Mononuclear cell (primary cell): ENCODE data around the gene FH. TPM values are rescaled to one million over a fixed set of nuclear protein-coding genes. Genes with fewer than 3 reads are reported as not detected.

Source experiments
- H3K27me3 ChIP-seq: 2 replicates; pipeline ENCODE4 v1.6.0; 2011; ENCODE audit warnings: low read length, control low read depth; ENCODE audit not compliant: insufficient read depth
- H3K4me1 ChIP-seq: 2 replicates; pipeline ENCODE4 v1.5.1; 2011; ENCODE audit warnings: mild to moderate bottlenecking, low read length, control low read depth; ENCODE audit not compliant: insufficient read depth
- H3K4me3 ChIP-seq: 2 replicates; pipeline ENCODE4 v1.5.1; 2011; ENCODE audit warnings: mild to moderate bottlenecking, low read length, moderate library complexity
- H3K9me3 ChIP-seq: 2 replicates; pipeline ENCODE4 v1.5.1; 2011; ENCODE audit warnings: low read depth, mild to moderate bottlenecking, control low read depth, low read length
- total RNA-seq: library from RNA; depleted of rRNA; stranded (reverse); fragments of >200 nt; gene quantifications from one replicate; pipeline ENCODE4 v1.2.3, GENCODE V29; 2012

Gene FH
- total RNA-seq, 1 donor = 21.9 TPM

DNA sequence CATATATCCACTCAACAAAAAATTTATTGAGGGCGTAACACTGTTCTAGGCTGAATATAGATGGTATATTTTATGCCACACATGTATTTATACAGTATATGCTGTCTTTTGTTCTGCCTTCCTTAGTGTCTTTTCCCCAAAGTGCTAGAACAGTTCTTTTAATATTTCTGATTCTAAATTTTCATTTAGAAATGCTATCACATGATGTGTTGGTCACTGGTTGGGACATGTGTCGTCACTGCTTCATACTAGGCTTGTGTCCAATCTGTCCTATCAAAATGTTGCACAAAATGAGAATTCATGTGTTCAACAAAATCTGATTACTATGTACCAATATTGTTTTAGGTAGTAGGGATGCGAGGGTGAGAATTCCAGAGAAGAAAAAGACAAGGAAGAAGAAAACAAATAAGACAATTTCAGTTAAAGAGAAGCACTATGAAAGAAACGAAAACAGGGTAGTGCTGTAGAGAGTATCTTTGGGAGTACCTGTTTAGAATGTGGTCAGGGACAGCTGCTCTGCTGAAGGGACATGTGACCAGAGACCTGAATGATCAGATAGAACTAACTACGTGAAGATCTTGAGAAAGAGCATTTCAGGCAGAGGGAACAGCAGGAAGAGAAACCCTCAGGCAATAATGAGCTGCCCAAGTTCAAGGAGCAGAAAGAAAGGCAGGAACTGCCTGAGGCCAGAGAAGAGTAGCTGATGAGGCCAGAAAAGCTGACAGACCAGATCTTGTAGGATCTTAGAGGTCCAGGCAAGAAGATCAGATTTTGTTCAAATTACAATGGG is 14.0 kb upstream of the FH start:
- Histone ChIP-seq H3K9me3 (no peaks in the 10 kb centered on the region), H3K4me3 (peak overlapping the region; percentile 53), H3K4me1 (peaks cover 20% of the 10 kb centered on the region), H3K27me3 (no peaks in the 10 kb centered on the region)

DNA sequence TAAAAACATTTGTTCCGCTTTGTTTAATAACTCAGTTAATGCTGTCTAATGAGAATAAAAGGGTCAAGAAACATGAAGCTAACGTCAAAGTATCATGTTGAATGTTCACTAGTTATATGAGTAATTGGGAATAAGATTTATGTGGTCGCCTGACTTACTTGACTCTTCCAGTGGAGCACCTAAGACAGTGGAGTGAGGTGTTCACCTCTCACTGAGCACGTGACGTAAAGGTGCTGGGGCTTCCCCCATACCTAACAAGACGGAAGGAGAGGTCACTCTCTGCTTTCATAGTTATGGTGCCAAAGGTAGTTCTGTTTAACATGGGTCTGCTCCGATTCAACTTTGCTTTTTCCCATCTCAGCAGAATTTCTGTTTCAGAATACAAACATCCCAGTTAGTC is 13.3 kb upstream of the FH start:
- Histone ChIP-seq H3K4me1 (peaks cover 20% of the 10 kb centered on the region), H3K27me3 (no peaks in the 10 kb centered on the region), H3K9me3 (no peaks in the 10 kb centered on the region), H3K4me3 (peak overlapping the region; percentile 53)

DNA sequence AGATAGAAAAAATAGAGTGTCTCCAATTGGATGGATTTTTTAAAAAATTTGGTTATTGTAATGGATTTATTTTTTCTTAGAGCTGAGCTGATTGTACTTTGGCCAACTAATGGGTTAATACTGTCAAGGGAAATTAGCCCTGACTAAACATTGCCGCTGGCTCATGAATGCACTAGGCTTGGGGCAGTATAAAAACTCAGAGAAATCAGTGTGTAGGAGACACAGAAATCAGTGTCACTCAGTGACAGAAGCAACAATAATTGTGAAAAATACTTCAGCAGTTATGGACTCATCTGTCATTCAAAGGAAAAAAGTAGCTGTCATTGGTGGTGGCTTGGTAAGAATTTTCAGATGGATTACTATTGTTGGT is 12.6 kb upstream of the FH start, which contains the start of gene KMO:
TSS of gene KMO (plus strand) at position 217 of the 370 bp plus-strand sequence. CDS start at position 284, 67 bp downstream.
- H3K9me3 ChIP-seq = no peaks in the 10 kb centered on the region
- peak within 1 kb of the TSS; percentile 53 for H3K4me3 ChIP-seq
- no peaks in the 10 kb centered on the region for H3K27me3 ChIP-seq
- H3K4me1 ChIP-seq = peaks cover 20% of the 10 kb centered on the region

DNA sequence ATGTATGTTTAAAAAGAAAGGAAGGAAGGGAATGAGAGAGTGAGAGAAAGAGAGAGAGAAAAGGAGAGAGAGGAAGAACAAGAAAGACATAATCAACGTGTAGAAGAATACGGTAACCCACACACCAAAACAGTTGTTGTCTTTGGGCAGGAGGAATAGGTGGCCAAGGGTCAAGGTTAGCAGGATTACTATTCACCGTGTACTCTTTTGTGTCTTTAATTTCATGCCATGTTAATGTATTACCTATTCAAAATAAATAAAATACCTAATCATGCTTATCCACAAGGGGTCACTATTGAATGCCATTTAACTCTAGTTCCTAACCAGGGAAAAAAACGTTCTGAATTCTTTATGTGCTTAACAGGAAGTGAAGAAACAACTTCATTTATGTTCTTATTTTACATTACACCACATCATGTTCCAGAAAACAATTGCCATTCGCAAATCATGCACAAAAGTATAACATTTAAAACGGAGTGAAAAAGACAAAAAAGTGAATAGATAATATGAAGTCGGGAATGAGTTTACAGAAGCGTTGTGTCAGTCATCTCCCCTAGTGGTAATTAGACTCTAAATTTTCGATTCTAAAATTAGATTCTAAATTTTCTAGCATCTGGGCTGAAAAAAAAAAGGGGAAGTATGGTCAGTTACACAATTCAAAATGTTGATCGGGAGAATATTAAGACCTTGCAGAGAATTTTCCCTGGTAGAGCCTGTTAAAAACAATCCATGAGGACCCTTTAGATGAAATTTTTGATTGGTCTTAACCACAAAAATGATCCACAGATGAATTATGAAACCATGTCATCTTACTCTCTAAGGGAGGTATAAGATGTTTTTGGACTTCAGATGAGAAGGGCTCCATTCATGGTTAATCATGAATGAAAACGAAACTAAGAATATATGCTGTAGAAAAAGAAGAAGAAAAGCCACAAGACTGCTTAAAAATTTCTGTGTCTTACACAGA is 11.9 kb upstream of the FH start:
- Histone ChIP-seq H3K9me3 (no peaks in the 10 kb centered on the region), H3K4me3 (peak overlapping the region; percentile 53), H3K4me1 (peaks cover 20% of the 10 kb centered on the region), H3K27me3 (no peaks in the 10 kb centered on the region)

DNA sequence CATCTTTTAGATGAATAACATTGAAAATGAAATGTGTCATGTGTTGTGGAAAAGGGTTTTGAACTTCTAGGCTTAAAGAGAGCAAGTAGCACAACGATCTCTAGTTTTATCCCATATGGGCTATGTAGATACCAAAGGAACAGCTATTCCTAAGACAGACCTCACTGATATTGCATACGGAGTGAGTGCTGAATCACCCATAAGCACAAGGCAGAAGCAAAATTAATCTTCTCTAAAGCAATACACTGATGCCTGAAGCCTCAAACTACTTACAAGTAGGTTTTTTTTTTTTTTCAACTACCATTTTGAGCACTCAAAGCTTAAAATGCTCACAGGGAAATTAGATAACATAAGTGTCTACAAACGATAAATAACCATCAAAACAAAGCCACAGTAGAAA is 7.6 kb upstream of the FH start:
- Histone ChIP-seq H3K4me1 (peaks cover 1% of the 10 kb centered on the region), H3K9me3 (no peaks in the 10 kb centered on the region), H3K27me3 (peaks cover 21% of the 10 kb centered on the region), H3K4me3 (no peak overlapping the region)

DNA sequence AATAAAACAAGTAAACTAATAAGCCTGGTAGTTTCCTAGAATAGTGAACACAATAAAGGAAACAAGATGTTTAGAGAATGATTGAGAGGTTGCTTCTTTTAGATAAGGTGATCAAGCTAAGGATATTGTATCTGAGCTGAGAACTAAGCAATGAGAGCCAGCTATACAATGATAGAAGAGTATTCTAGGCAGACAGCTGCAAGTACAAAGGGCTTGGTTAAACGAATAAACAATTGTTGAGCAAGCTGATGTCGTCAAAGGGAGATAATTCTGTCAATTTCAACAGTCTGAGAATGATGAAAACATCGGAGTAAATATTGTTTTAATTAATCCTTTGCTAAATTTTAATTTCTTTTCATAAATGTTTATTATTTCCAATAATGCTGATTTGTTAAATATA is 5.5 kb upstream of the FH start:
- Histone ChIP-seq H3K4me1 (no peaks in the 10 kb centered on the region), H3K9me3 (no peaks in the 10 kb centered on the region), H3K27me3 (peaks cover 28% of the 10 kb centered on the region), H3K4me3 (no peak overlapping the region)

DNA sequence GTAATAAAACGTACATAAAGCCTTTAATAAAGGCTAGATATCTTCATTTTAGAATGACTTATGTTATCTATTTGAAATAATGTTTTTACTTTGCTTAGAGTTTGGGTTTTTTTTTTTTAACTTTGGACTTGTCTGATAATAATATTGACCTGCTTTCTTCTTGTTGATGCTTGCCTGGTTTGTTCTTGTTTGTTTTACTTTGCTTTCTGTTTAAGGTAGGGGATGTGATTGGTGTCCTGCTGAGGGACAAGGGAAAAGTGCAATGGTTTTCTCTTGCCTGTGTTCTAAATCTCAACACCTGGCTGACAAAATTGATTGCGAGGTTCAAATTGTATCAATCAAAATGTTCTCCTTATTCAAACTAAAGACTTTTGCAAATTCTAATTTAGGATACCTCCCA is 2.2 kb upstream of the FH start:
- H3K4me3 ChIP-seq = no peak overlapping the region
- H3K4me1 ChIP-seq = peaks cover 12% of the 10 kb centered on the region
- no peaks in the 10 kb centered on the region for H3K9me3 ChIP-seq
- peaks cover 28% of the 10 kb centered on the region for H3K27me3 ChIP-seq

DNA sequence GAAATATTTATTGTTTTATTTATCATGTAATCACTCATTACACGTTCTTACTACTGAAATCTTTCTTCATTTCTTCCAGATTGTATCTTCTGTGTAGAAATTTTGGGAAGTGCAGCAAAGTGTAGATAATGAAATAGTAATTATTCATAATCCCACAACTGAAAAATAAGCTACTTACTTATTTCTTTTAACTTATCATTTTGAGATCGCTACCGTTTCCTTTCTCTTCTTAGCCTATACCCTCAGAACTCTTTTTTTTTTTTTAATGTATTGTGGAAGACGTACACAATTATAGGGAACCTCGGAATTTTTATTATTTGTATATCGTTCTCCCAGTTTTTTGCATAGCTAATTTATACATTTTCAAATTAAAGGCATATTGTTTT is 518 bp upstream of the FH start:
- Histone ChIP-seq H3K27me3 (peaks cover 24% of the 10 kb centered on the region), H3K4me3 (peak overlapping the region; percentile 71), H3K9me3 (no peaks in the 10 kb centered on the region), H3K4me1 (peaks cover 12% of the 10 kb centered on the region)

DNA sequence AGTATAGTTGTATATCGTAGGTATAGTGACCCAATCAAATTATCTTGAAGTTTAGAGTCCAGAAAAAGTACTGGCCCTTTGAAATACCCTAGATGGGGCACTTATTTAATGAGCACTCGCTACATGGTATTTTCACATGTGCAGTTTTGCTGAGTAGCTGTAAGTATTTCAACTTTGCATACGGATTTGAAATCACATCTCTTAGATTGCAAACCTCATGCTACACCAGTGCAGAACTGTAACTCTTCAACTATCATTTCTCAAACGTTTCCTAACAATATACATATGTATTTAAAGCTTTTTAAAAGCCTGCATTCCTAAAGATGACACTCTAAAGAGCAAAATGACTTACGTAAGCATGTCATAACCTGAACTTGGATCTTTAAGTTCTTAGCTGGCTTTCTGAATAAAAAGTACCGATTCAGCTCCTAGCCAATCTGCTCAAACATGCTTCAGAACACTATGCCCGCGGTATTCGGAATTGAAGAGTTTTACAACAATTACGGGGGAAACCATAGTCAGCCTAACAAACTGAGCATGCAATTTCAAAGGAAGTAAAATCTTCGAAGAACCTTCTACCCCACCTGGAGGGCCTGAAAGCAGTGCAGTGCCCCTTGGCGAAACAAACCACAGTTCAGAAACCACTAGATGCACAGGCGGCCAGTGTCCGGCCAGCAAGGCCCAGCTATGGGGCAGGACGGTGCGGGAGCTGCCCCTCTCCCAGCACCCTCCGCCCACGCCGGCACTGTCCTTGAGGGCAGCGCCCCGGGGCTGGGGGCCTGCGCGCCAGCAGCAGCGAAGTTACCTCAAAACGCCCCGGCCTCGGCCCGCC is 863 bp downstream of the FH start:
- H3K4me1 ChIP-seq = peaks cover 12% of the 10 kb centered on the region
- peaks cover 22% of the 10 kb centered on the region for H3K27me3 ChIP-seq
- no peaks in the 10 kb centered on the region for H3K9me3 ChIP-seq
- peak overlapping the region; percentile 71 for H3K4me3 ChIP-seq

DNA sequence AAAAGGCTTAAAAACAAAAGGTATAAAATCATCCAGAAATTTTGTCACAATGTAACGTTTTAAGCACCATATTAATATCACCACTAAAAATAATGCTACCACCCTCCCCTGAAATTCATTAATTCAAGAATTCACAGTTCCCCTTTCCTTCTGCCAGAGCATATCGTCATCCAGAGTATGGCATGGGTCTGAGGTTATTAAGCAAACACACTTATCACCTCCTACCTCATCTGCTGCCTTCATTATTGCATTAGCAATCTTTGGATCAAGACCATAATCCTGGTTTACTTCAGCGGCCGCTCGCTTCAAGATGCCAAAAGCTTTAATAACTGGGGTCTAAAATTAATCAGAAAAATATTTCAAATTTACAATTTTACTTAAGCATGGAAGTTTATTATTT is 6.2 kb downstream of the FH start:
- peaks cover 4% of the 10 kb centered on the region for H3K4me1 ChIP-seq
- H3K27me3 ChIP-seq = no peaks in the 10 kb centered on the region
- no peak overlapping the region for H3K4me3 ChIP-seq
- no peaks in the 10 kb centered on the region for H3K9me3 ChIP-seq

DNA sequence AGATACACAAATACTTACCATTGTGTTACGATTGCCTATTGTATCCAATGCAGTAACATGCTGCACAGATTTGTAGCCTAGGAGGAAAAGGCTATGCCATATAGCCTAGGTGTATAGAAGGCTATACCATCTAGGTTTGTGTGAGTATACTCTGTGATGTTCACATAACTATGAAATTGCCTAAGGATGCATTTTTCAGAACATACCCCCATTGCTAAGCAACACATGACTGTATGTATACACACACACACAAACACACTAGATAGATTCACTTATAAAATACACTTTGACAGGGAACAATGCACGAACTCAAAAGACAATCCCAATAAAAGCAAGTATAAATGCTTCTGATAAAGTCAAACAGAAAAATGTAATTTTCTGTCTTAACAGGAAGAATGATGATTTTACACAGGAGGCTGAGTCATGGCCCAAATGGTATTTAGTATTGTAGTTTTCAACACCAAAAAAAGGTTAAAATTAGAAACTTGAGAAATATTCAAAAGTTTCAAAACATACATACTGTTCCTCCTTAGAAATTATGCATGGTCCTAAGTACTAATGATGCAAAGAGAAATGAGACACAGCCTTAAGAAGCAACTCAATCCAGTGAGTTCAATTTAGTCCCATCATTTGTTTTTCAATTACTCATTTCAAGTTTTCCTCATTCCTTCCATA is 12.2 kb downstream of the FH start:
- Histone ChIP-seq H3K9me3 (no peaks in the 10 kb centered on the region), H3K4me1 (peaks cover 3% of the 10 kb centered on the region), H3K27me3 (no peaks in the 10 kb centered on the region), H3K4me3 (no peak overlapping the region)

DNA sequence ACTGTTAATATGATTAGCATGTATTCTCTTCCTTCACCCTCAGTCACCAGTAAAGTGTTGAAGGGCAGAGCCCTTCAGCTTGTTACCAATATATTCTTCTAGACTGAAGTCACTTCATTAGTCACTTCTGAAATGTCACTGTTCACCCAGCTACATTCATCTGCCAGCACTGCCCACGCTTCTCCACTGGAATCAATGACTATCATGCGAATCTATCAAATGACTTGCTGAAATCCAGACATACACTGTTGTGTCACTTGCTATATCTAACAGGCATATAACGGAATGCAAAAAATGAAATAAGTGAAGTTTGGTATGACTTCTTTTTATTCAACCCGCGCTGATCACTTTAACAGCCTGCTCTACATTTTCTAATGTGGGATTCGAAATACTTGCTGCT is 16.1 kb downstream of the FH start:
- no peak overlapping the region for H3K4me3 ChIP-seq
- no peaks in the 10 kb centered on the region for H3K27me3 ChIP-seq
- H3K4me1 ChIP-seq = peaks cover 3% of the 10 kb centered on the region
- no peaks in the 10 kb centered on the region for H3K9me3 ChIP-seq

DNA sequence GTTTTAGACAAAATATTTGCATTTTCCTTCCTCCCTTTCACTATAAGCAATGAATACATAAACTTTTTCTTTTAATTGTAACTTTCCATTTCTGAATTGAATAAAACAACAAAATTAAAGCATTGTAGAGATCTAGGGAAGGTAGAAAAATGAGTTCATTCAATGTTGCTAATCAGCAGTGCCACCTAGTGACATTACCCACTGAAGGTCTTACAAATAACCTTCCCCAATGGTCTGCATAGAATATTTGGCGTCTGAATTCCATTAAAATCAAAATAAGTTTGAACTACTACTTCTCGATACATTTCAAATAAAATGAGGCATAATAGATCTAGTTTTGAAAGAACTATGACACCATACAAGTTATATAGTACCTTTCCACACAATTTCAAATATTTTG is 19.6 kb downstream of the FH start:
- no peaks in the 10 kb centered on the region for H3K27me3 ChIP-seq
- H3K4me3 ChIP-seq = no peak overlapping the region
- no peaks in the 10 kb centered on the region for H3K9me3 ChIP-seq
- H3K4me1 ChIP-seq = no peaks in the 10 kb centered on the region

DNA sequence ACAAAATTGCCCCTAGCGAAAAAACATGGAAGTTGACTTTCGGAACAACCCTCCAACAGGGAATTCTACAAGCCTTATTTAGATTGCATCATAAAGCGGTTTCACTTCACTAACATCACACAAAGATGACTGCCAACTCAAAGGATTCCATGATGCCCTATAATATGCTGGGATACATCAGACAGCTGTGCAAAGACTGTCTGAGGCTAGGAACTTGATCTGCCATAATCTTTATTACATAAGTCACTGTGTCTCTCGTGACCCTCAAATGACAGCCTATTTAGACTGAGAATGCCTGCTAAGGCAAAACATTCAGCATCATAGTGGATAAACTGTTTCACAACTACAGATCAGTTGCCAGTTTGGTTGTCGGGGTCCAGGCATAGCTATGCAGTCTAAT is 23.8 kb downstream of the FH start:
- Histone ChIP-seq H3K9me3 (no peaks in the 10 kb centered on the region), H3K4me3 (no peak overlapping the region), H3K27me3 (no peaks in the 10 kb centered on the region), H3K4me1 (no peaks in the 10 kb centered on the region)
